Mucosa of rectum (tissue), 2 donors: Measurements from ENCODE around the gene PIKFYVE.

Experiments
- H3K27ac ChIP-seq, 2 donors: one replicate each; pipeline ENCODE4 v1.7.0; 2013; ENCODE audit warnings: inconsistent platforms in 2 of 2, low read depth in 2 of 2, low read length in 2 of 2
- H3K27me3 ChIP-seq, 2 donors: one replicate each; pipeline ENCODE4 v1.7.0; 2013; ENCODE audit warnings: low read length in 2 of 2; ENCODE audit not compliant: control insufficient read depth in 2 of 2, insufficient read depth in 2 of 2
- H3K36me3 ChIP-seq, 2 donors: one replicate each; pipeline ENCODE4 v1.7.0; 2013; ENCODE audit warnings: low read length in 2 of 2; ENCODE audit not compliant: control insufficient read depth in 2 of 2, insufficient read depth in 2 of 2
- H3K4me1 ChIP-seq, 2 donors: one replicate each; pipeline ENCODE4 v1.7.0; 2013; ENCODE audit warnings: low read length in 2 of 2, mild to moderate bottlenecking in 1 of 2; ENCODE audit not compliant: control insufficient read depth in 2 of 2, insufficient read depth in 2 of 2
- H3K4me3 ChIP-seq, 2 donors: one replicate each; pipeline ENCODE4 v1.7.0; 2013; ENCODE audit warnings: low read length in 2 of 2
- H3K9ac ChIP-seq, 2 donors: one replicate each; pipeline ENCODE4 v1.7.0; 2013; ENCODE audit warnings: low read length in 2 of 2, low read depth in 1 of 2, mild to moderate bottlenecking in 1 of 2
- H3K9me3 ChIP-seq, 2 donors: one replicate each; pipeline ENCODE4 v1.7.0; 2013; ENCODE audit warnings: low read length in 2 of 2; ENCODE audit not compliant: control insufficient read depth in 2 of 2
- donor health status: healthy.
- donor health status: Normal muscosa, but diverticular disease.

The PIKFYVE gene

DNA sequence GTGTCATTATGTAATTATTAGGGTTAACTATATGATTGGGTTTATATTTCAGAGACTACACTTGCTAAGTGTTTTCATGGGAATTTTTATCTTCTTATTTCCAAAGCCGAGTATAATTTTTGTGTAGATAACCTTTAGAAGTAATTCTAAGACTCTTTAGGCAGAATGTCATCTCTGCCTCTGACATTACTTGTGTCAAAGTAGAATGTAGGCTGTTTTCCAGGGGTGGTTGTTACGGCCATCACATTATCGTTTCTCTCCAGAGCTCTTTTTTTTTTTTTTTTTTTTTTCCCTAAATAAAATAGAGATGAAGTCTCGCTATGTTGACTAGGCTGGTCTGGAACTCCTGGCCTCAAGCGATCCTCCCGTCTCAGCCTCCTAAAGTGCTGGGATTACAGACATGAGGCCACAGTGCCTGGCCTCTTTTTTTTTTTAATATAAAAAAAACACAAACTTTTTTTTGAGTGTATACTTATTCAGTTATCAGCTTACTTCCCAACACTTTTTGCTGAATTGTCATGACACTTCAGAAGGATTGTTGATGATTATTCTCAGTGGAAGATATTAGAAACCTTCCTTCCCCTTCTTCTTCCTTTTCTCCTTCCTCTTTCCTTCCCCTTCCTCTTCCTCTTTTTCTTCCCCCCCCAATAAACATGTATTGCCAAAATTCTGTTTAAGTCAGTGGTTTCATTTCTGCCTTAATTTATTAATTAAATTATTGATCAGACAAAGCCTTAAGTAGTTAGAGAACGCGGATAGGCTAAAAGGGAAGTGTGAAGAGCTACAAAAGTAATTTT, 2.3 kb downstream of the PIKFYVE start:
- Histone ChIP-seq H3K4me1 (peaks cover 7 to 9% of the 10 kb centered on the region in 2 donors), H3K4me3 (no peak overlapping the region), H3K36me3 (peaks cover 5% of the 10 kb centered on the region in 2 donors), H3K9ac (no peak overlapping the region), H3K27me3 (no peaks in the 10 kb centered on the region), H3K27ac (no peak overlapping the region), H3K9me3 (no peaks in the 10 kb centered on the region)

DNA sequence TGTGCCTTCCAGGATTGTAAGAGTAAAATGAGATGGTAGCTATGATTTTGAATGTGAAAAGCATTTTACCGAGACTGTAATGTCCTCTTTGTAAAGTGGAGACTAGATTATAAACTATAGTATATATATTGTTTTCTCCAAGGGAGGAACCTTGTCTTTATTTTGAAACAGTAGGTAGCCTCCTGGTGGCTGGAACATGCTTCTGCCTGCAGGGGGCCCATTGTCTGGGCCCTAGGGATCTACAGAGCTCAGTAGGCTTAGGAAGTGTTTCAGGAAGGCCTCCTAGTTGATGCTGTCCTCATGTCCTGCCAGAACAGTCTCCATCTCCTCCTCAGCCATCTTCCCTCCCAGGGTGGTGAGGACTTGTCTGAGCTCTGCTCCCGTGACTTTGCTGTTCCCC, 3.0 kb downstream of the PIKFYVE start:
- H3K27me3 ChIP-seq: no peaks in the 10 kb centered on the region

DNA sequence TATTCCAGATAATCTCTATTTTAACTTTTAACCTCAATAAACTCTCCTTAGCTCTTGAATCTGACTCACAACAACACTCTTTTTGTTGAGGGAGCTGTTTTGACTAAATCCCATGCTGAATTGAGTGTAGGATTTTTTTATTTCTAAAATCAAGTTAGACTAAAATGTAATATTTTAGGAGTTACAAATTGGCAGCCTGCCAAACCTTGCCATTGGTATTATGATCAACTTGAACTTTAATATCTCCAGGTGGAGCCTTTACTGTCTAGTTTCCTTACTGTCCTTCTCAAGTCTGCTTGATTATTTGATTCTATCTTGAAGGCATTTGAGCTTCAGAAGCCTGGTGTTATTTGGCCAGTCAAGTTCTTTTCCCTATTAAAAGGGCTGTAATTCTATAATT, 8.7 kb downstream of the PIKFYVE start:
- Histone ChIP-seq H3K27me3 (no peaks in the 10 kb centered on the region), H3K9ac (no peak overlapping the region), H3K4me1 (no peaks in the 10 kb centered on the region), H3K9me3 (no peaks in the 10 kb centered on the region), H3K27ac (no peak overlapping the region), H3K4me3 (no peak overlapping the region), H3K36me3 (peaks cover 34 to 54% of the 10 kb centered on the region in 2 donors)

More for the DNA sequence above, 3.0 kb downstream of the PIKFYVE start:
- Histone ChIP-seq H3K9me3 (no peaks in the 10 kb centered on the region), H3K4me3 (no peak overlapping the region), H3K4me1 (peaks cover 7 to 9% of the 10 kb centered on the region in 2 donors), H3K27ac (no peak overlapping the region), H3K9ac (no peak overlapping the region), H3K36me3 (peaks cover 7 to 12% of the 10 kb centered on the region in 2 donors)

DNA sequence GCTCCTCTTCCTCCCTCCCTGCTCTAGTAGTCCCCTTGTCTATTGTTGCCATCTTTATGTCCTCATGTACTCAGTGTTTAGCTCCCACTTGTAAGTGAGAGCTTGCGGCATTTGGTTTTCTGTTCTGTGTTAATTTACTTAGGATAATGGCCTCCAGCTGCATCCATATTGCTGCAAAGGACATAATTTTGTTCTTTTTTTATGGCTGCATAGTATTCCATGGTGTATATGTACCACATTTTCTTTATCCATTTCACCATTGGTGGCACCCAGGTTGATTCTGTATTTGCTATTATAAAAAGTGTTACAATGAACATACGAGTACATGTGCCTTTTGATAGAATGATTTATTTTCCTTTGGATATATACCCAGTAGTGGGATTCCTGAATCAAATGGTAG, 12.5 kb downstream of the PIKFYVE start:
- peaks cover 52 to 78% of the 10 kb centered on the region in 2 donors for H3K36me3 ChIP-seq
- no peaks in the 10 kb centered on the region for H3K9me3 ChIP-seq
- H3K27ac ChIP-seq: no peak overlapping the region
- no peaks in the 10 kb centered on the region for H3K27me3 ChIP-seq
- no peaks in the 10 kb centered on the region for H3K4me1 ChIP-seq
- no peak overlapping the region for H3K9ac ChIP-seq
- H3K4me3 ChIP-seq: no peak overlapping the region

DNA sequence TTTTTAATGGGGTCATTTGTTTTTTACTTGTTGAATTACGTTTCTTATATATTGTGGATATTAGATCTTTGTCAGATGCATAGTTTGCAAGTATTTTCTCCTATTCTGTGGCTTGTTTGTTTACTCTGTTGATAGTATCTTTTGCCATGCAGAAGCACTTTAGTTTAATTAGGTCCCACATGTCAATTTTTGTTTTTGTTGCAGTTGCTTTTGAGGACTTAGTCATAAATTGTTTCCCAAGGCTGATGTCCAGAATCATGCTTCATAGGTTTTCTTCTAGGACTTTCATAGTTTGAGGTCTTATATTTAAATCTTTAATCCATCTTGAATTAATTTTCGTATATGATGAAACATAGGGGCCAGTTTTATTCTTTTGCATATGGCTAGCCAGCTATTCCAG, 13.2 kb downstream of the PIKFYVE start:
- Histone ChIP-seq H3K9me3 (no peaks in the 10 kb centered on the region), H3K4me1 (no peaks in the 10 kb centered on the region), H3K27ac (no peak overlapping the region), H3K27me3 (no peaks in the 10 kb centered on the region), H3K4me3 (no peak overlapping the region), H3K9ac (no peak overlapping the region), H3K36me3 (peaks cover 48 to 72% of the 10 kb centered on the region in 2 donors)

DNA sequence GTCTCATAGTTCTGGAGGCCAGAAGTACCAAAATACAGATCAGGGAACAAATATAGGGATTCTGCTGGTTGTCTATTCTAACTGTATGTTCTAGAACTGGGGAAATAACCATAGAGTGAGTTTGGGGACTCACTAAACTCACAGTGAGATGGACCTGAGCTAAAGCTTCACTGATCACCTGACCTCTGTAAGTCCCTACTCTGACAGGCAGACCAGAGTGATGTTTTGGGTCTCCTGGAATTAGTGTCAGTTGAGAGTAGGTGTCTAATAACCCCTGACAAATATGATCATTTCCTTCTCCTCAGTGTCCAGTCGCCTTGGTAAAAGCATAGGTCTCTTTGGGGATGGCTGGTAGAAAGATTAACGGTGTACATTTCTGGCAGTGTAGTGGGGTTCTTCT, 14.2 kb downstream of the PIKFYVE start:
- Histone ChIP-seq H3K27ac (no peak overlapping the region), H3K4me3 (no peak overlapping the region), H3K9ac (no peak overlapping the region), H3K27me3 (no peaks in the 10 kb centered on the region), H3K9me3 (no peaks in the 10 kb centered on the region), H3K4me1 (no peaks in the 10 kb centered on the region), H3K36me3 (peaks cover 48 to 66% of the 10 kb centered on the region in 2 donors)

DNA sequence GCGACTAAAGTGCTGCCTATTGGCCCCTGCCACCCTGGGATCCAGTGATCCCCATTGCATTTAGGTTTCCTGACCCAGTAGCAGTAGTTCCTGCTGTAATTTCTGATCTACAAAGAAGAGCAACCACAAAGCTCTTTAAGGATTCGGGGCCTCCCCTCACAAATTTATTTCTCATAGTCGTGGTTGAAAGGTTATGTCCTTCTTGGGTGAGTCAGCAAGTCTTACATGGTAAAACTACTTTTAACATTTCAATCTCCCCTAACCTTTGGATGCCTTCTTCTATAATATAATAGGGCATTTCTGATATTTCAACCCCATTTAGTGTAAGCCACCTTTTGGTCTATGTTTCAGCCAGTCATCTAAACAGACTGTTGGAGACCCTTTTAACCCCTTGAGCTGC, 14.9 kb downstream of the PIKFYVE start:
- Histone ChIP-seq H3K36me3 (peaks cover 45 to 61% of the 10 kb centered on the region in 2 donors), H3K9me3 (no peaks in the 10 kb centered on the region), H3K27ac (no peak overlapping the region), H3K4me3 (no peak overlapping the region), H3K4me1 (no peaks in the 10 kb centered on the region), H3K9ac (no peak overlapping the region), H3K27me3 (no peaks in the 10 kb centered on the region)

DNA sequence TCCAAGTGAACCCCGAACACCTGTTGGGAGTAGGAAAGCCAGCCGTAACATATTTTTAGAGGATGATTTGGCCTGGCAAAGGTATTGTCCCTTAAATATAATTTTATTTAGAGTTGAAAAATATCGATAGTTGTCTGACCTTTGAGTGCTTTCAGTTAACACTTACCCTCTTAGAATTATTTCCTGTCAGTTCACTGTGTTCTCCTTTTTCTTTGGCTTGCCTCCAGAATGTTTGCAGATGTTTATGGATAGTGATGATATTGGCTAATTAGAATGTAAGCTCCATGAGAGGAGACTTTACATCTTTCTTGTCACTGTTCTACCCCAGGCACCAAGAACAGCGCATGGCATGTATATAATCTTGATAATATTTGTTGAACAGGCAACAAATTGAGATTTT, 19.8 kb downstream of the PIKFYVE start:
- no peak overlapping the region for H3K4me3 ChIP-seq
- no peaks in the 10 kb centered on the region for H3K27me3 ChIP-seq
- no peak overlapping the region for H3K27ac ChIP-seq
- H3K9ac ChIP-seq: no peak overlapping the region
- no peaks in the 10 kb centered on the region for H3K4me1 ChIP-seq
- H3K36me3 ChIP-seq: peaks cover 34 to 41% of the 10 kb centered on the region in 2 donors
- no peaks in the 10 kb centered on the region for H3K9me3 ChIP-seq

DNA sequence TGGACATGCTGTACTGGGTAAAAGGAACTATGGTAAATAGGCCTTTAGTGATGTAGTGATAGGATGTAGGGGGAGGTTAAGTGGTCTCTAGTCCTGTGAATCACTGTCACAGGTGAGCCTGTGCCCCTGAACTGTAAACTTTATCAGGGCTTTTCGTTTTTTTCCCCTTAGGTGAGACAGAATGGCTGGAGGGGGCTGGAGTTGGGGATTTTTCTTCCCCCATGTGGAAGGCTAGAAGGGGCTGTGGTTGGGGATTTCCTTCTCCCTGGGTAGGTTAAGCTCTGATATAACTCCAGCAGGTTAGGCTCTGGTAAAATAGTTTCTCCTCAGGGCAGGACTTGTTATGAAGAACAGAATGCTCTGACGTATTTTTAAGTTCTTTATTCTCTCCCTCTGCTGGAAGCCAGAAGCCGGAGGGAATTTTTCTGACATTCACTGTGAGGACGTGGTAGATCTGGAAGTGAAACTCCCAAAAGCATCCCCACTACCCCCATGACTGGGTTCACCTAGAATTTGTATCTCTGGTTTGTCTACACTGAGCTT, 28.5 kb downstream of the PIKFYVE start:
- H3K9ac ChIP-seq: no peak overlapping the region
- no peak overlapping the region for H3K27ac ChIP-seq
- no peak overlapping the region for H3K4me3 ChIP-seq
- peaks cover 20 to 25% of the 10 kb centered on the region in 2 donors for H3K36me3 ChIP-seq
- no peaks in the 10 kb centered on the region for H3K4me1 ChIP-seq
- H3K27me3 ChIP-seq: no peaks in the 10 kb centered on the region
- H3K9me3 ChIP-seq: no peaks in the 10 kb centered on the region

DNA sequence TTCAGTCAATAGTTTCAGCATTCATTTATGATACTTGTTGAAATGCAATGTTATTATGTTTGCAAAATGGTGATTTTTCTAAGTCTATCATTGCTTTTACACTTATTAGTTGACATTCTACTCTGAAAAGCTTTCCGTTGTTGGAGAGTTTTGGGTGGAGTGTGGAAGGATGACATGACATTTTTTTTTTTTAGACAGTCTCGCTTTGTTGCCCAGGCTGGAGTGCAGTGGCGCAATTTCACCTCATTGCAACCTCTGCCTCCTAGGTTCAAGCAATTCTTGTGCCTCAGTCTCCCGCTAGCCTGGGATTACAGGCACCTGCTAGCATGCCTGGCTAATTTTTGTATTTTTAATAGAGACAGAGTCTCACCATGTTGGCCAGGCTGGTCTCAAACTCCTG, 29.8 kb downstream of the PIKFYVE start:
- peaks cover 14 to 17% of the 10 kb centered on the region in 2 donors for H3K36me3 ChIP-seq
- H3K9me3 ChIP-seq: no peaks in the 10 kb centered on the region
- H3K4me1 ChIP-seq: no peaks in the 10 kb centered on the region
- H3K9ac ChIP-seq: no peak overlapping the region
- H3K27ac ChIP-seq: no peak overlapping the region
- H3K27me3 ChIP-seq: no peaks in the 10 kb centered on the region
- no peak overlapping the region for H3K4me3 ChIP-seq
